HEK293T (cell line): ENCODE data around the gene ASB5.
"Not testable (repeated sequence)": the region's sequence is repeated elsewhere in the genome, so short reads cannot be mapped to it uniquely, and the experiment has no call there.

ENCODE experiments used
- CTCF ChIA-PET: fragments of 350-600 bp; formaldehyde crosslinking; extraction: SDS; loops from one replicate; lab custom pipeline; 2021; ENCODE audit warnings: antibody characterized with exemption, inconsistent platforms; lab: Yijun Ruan, JAX
- POLR2A ChIA-PET: fragments of 350-600 bp; formaldehyde crosslinking; extraction: SDS; loops from one replicate; lab custom pipeline; 2020; ENCODE audit warnings: antibody characterized with exemption, inconsistent platforms; lab: Yijun Ruan, JAX
- DNase-seq: peaks from one replicate; pipeline ENCODE4 v3.0.0; 2012; ENCODE audit warnings: mixed read lengths; ENCODE audit errors: extremely low spot score
- ARNT ChIP-seq: fragments of 450-650 bp; IDR thresholded peaks from 2 replicates; pipeline ENCODE4 v1.6.1; 2017; ENCODE audit warnings: mild to moderate bottlenecking
- BHLHE40 ChIP-seq: fragments of 450-650 bp; IDR thresholded peaks from 2 replicates; pipeline ENCODE4 v1.6.1; 2016; ENCODE audit warnings: mild to moderate bottlenecking, moderate library complexity, borderline replicate concordance
- CTBP1 ChIP-seq: fragments of 450-650 bp; IDR thresholded peaks from 2 replicates; pipeline ENCODE4 v1.6.1; 2016; ENCODE audit warnings: borderline replicate concordance
- ELF4 ChIP-seq: fragments of 450-650 bp; IDR thresholded peaks from 2 replicates; pipeline ENCODE4 v1.6.1; 2017; ENCODE audit warnings: antibody characterized with exemption
- FOXA1 ChIP-seq: fragments of 450-650 bp; IDR thresholded peaks from 2 replicates; pipeline ENCODE4 v1.6.1; 2016; ENCODE audit warnings: mild to moderate bottlenecking
- FOXK2 ChIP-seq: fragments of 450-650 bp; IDR thresholded peaks from 2 replicates; pipeline ENCODE4 v1.6.1; 2016; ENCODE audit warnings: mild to moderate bottlenecking
- FOXM1 ChIP-seq: fragments of 450-650 bp; IDR thresholded peaks from 2 replicates; pipeline ENCODE4 v1.6.1; 2017; ENCODE audit warnings: mild to moderate bottlenecking, borderline replicate concordance
- HDGF ChIP-seq: fragments of 450-650 bp; IDR thresholded peaks from 2 replicates; pipeline ENCODE4 v1.6.1; 2017; ENCODE audit warnings: antibody characterized with exemption, borderline replicate concordance
- L3MBTL2 ChIP-seq: fragments of 450-650 bp; conservative IDR thresholded peaks from 2 replicates; pipeline ENCODE4 v1.6.1; 2016; ENCODE audit warnings: mild to moderate bottlenecking
- LEF1 ChIP-seq: fragments of 450-650 bp; IDR thresholded peaks from 2 replicates; pipeline ENCODE4 v1.6.1; 2017; ENCODE audit warnings: mild to moderate bottlenecking, borderline replicate concordance
- NFRKB ChIP-seq: fragments of 450-650 bp; IDR thresholded peaks from 2 replicates; pipeline ENCODE4 v1.6.1; 2016; ENCODE audit warnings: mild to moderate bottlenecking, moderate library complexity
- SP1 ChIP-seq: fragments of 450-650 bp; IDR thresholded peaks from 2 replicates; pipeline ENCODE4 v1.6.1; 2017
- SUZ12 ChIP-seq: fragments of 450-650 bp; IDR thresholded peaks from 2 replicates; pipeline ENCODE4 v1.6.1; 2016; ENCODE audit warnings: mild to moderate bottlenecking
- TARDBP ChIP-seq: fragments of 450-650 bp; IDR thresholded peaks from 2 replicates; pipeline ENCODE4 v1.6.1; 2016
- ZNF384 ChIP-seq: fragments of 450-650 bp; IDR thresholded peaks from 2 replicates; pipeline ENCODE4 v1.6.1; 2016
- TF ChIP-seq, protein P1 (sequence below): fragments of 450-650 bp; IDR thresholded peaks from 2 replicates; pipeline ENCODE4 v1.6.1; 2016

The ASB5 gene

DNA sequence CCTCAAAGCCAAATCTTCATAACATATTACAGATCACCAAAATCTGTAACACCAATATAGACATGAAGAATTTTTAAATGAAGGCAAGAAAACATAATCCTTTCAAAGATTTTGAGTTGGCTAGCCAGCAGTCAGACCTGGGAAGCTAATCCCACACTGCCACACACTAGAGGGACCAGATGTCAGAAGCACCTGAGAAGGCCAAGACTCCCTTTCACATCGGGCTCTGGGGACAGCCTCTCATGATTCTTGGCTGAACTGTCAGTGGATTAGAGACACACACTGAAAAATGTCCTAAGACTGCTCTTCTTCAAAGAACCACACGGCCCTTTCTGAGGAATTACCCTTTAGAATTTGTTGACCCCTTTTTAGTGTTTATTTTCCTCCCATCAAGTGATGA is 45.5 kb downstream of the ASB5 start:
- no peak for DNase-seq
- POLR2A ChIA-PET = no interaction called here
- CTCF ChIA-PET = no interaction called here
- no peak for TF ChIP-seq HDGF

GRCh38 chr4:176222149-176222548 is 46.9 kb downstream of the ASB5 start:
- CTCF ChIA-PET = no interaction called here
- TF ChIP-seq LEF1 = no peak
- no peak for TF ChIP-seq ARNT
- TF ChIP-seq HDGF = no peak
- no peak for TF ChIP-seq ELF4
- TF ChIP-seq NFRKB = no peak
- DNase-seq = no peak
- POLR2A ChIA-PET = no interaction called here

DNA sequence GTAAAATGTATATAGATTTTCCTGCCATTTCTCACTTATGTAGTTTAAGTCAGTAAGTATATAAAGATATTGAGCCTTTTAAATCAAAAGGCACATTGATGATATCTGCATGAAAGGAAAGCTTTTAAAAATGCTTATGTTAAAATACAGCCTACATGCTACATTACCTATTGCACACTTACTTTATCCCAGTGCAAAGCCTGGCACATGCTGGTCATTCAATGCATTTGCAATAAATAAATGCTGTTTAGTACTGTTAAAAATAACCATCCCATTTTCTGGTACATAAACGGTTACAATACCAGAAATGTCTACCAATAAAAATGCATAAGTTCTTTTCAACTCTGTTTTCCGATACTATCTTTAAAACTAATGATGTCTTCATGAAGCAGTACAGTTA is 51.5 kb downstream of the ASB5 start:
- POLR2A ChIA-PET = no interaction called here
- DNase-seq = no peak
- TF ChIP-seq FOXA1 (no peak), ARNT (no peak), SUZ12 (no peak), ELF4 (no peak), NFRKB (no peak), BHLHE40 (no peak)
- CTCF ChIA-PET = interaction anchor here (0.8 to 1.0 kb wide), 3 partner anchors 9 to 182 kb away, joined by 3 read pairs; no protein-coding TSS in a partner anchor

DNA sequence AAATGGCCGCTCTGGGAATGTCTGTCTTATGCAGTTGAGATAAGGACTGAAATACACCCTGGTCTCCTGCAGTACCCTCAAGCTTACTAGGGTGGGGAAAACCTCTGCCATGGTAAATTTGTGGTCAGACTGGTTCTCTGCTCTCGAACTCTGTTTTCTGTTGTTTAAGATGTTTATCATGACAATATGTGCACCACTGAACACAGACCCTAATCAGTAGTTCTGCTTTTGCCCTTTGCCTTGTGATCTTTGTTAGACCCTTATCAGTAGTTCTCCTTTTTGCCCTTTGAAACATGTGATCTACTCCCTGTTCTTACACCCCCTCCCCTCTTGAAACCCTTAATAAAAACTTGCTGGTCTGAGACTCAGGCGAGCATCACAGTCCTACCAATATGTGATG is 56.7 kb downstream of the ASB5 start:
- DNase-seq, CTCF ChIA-PET, POLR2A ChIA-PET: not testable (repeated sequence)

GRCh38 chr4:176210579-176211296 is 58.3 kb downstream of the ASB5 start:
- CTCF ChIA-PET = interaction anchor here (0.5 to 0.9 kb wide), 2 partner anchors 67 to 1354 kb away, joined by 3 read pairs; no protein-coding TSS in a partner anchor
- no peak for DNase-seq
- POLR2A ChIA-PET = interaction anchor here (1.2 kb wide), 1 partner anchor 14 kb away, joined by 4 read pairs; no protein-coding TSS in a partner anchor
- no peak for TF ChIP-seq ZNF384

- no peak for DNase-seq
- POLR2A ChIA-PET = interaction anchor here (1.2 kb wide), 1 partner anchor 13 kb away, joined by 4 read pairs; no protein-coding TSS in a partner anchor
- CTCF ChIA-PET = interaction anchor here (0.9 kb wide), 1 partner anchor 67 kb away, joined by 3 read pairs; no protein-coding TSS in a partner anchor
- TF ChIP-seq L3MBTL2 (no peak), ARNT (no peak), HDGF (no peak), NFRKB (no peak), SUZ12 (no peak)
Observed at GRCh38 chr4:176210101-176210500, 58.9 kb downstream of the ASB5 start.

- TF ChIP-seq ELF4 = no peak
- TF ChIP-seq HDGF = no peak
- no peak for TF ChIP-seq CTBP1
- no peak for TF ChIP-seq SP1
- TF ChIP-seq SUZ12 = no peak
- TF ChIP-seq TARDBP = no peak
- TF ChIP-seq FOXA1 = no peak
- no peak for TF ChIP-seq FOXM1
- TF ChIP-seq ZNF384 = no peak
- TF ChIP-seq BHLHE40 = no peak
- TF ChIP-seq ARNT = no peak
- no peak for TF ChIP-seq L3MBTL2
- no peak for TF ChIP-seq LEF1
- TF ChIP-seq, protein P1, sequence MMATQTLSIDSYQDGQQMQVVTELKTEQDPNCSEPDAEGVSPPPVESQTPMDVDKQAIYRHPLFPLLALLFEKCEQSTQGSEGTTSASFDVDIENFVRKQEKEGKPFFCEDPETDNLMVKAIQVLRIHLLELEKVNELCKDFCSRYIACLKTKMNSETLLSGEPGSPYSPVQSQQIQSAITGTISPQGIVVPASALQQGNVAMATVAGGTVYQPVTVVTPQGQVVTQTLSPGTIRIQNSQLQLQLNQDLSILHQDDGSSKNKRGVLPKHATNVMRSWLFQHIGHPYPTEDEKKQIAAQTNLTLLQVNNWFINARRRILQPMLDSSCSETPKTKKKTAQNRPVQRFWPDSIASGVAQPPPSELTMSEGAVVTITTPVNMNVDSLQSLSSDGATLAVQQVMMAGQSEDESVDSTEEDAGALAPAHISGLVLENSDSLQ = no peak
- no peak for TF ChIP-seq FOXK2
- DNase-seq = no peak
- ChIA-PET CTCF (no interaction called here), POLR2A (no interaction called here)
Observed at GRCh38 chr4:176209535-176209934, 59.5 kb downstream of the ASB5 start.

GRCh38 chr4:176207839-176208238 is 61.2 kb downstream of the ASB5 start:
- POLR2A ChIA-PET = interaction anchor here (0.7 to 2.2 kb wide), 2 partner anchors 12 to 1233 kb away, joined by 3 to 13 read pairs; partner anchors contain the start of gene SPATA4
- CTCF ChIA-PET = interaction anchor here (0.6 kb wide), 3 partner anchors 19 to 83 kb away, joined by 3 to 4 read pairs (median 3); no protein-coding TSS in a partner anchor
- no peak for TF ChIP-seq FOXK2
- TF ChIP-seq SUZ12 = no peak
- TF ChIP-seq TARDBP = no peak
- no peak for TF ChIP-seq LEF1
- TF ChIP-seq, protein P1 = no peak
- no peak for TF ChIP-seq FOXM1
- no peak for TF ChIP-seq ELF4
- TF ChIP-seq NFRKB = no peak
- TF ChIP-seq L3MBTL2 = no peak
- TF ChIP-seq CTBP1 = no peak
- no peak for TF ChIP-seq HDGF
- TF ChIP-seq SP1 = no peak
- no peak for DNase-seq
